CD4-positive, alpha-beta T cell treated with Interleukin-21 for 1 hour (primary cell): ENCODE measurements around the gene TAGLN3.
A peak's percentile ranks its signal among the peaks of the same experiment; 100 is the strongest.

Experiments
- DNase-seq: peaks from one replicate; pipeline ENCODE4 v3.0.0-alpha.2; 2020

Gene TAGLN3

DNA sequence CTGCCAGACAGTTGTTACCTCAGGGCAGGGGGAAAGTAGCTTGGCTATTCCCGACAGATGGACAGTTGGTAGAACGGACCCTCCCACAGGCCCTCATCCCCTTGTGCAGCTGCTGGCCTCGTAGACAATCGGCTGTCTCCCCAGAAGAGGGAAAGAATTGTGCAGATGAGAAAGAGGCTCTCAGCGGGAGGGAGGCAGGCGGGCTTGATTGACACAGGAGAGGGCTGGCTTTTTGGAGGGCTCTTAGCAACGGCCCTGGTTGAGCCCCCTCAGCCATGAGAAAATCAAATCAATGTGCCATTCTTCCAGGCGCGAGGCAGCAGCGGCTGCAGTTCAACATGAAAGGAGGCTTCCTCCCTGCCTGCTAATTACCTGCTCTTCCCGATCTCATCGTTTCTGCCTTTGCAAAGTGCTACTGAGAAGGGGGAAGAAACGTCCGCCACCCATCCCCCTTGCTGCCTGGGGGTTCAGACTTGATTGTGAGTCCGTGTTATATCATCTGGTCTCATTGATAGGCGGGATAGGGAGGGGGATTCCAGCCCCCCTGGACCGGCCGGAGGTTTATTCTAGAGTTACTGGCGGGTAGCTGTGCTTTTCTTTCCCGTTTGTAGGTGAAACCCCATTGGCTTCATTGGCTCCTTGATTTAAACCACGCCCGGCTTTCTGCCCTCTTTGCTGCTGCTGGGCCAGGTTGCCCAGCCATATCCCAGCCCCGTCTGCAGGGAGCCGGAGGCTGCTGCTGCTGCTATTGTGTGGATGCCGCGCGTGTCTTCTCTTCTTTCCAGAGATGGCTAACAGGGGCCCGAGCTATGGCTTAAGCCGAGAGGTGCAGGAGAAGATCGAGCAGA is at the start of gene TAGLN3:
TAGLN3 (plus strand) TSS at position 287 of the 848 bp plus-strand sequence; CDS start at position 788, 501 bp downstream.
- no peak for DNase-seq

DNA sequence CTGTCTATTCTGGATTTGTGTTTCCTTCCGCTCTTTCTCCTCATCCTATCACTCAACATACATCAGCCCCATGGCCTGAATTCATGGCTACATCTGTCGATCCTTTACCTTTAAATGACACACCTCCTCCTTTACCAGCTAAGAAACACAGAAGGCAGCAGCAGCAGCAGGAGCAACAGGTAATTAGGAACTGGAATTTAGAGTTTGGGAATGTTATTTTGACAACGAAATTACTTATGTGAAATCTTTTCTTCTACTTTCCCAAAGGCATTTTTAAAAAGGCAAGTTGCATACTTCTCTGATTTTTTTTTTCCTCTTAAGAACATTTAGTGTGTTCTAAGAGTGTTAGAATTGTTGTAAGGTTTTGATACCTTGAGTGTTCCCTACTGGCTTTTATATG is 49.0 kb upstream of the TAGLN3 start:
- DNase-seq = no peak

DNA sequence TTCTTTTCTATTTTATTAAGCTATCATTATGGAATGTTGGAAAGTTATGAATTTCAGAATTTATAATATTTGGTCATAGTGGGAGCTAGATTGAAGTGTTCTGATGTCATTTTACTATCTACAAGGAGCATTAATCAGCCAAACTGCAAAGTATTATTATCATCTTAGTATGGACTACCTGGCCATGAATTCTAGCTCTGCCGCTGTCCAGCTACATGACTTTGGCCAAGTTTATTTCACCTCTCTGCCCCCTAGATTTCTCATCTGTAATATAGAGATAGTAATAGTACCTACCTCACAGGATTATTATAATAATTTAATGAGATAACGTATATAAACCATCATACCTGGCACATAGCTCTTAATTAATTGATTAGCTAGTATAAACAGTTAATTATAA is 47.7 kb upstream of the TAGLN3 start:
- DNase-seq = no peak

DNA sequence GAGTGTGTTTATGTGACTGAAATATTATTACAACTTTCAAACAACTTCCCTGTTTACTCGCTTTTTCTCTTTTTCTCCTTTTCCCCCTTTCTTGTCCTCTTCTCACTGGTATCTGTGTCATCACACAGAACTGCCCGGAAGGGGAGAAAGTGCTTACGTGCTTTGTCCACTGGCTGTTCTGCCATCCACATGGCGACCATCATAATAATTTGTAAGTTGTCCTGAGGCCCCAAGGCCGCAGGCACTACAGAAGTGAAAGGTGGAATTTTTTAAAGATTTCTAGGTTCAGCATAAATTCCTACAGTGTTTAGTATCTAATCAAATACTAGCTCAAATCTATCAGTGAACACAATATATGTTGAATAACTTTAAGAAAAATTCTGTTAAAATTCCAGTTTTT is 46.6 kb upstream of the TAGLN3 start:
- no peak for DNase-seq

DNA sequence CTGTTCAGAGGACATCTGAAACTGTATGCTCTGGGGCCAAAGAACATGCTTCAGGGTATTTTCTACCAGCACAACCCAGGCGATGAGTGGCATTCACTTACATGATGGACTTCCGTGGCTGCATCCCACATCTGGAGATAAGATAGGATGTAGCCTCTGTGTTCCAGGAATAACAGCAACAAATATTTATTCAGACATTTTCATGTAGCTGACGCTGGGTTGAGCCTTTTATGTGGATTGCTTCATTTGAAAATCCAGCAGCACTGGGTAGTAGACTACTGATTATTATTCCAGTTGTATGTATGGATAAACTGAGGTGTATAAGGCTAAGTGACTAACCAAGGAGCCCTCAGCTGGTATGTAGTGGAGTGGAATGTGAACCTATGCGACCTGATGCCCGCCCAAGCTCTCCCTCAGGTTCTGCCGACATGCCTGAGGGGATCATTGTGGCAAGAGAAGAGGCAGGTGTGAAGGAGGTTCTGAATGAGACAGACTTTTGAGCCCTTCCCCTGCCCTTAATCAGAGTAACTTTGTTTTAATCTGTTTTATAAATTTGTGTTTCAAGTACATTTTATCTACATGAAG is 45.8 kb upstream of the TAGLN3 start:
- no peak for DNase-seq

DNA sequence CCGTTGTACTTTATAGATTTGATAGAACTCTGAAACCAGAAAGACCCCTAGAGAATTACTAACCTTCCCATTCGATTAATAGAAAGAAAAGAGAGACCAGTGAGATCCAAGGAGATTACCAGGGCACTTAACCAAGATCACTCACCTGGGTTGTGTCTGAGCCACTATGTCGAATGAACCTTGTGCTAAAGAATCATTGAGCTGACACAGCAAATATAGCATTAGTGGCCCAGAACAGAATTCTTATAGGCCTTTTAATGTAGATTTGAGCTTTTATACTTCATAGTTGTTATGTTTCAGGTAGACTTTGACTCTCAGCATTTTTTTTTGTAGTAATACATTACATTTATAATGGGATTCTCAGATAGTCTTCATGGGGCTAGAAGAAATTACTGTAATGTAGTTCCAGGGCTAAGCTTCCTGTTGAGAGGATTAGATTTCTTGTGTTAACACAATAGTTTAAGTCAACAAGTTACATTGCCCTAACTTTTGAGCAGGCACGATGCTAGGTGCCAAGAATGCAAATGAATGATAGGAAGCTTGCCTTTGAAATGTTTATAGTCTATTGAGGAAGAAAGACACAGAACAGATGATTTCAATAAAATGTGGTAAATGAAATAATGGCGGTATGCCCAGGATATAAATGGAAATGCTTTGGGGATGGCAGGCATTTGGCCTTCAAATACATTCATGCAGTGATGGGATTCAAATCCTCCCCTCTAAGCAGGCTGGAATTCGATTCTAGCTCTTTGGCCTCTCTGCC is 44.3 kb upstream of the TAGLN3 start:
- DNase-seq = no peak

DNA sequence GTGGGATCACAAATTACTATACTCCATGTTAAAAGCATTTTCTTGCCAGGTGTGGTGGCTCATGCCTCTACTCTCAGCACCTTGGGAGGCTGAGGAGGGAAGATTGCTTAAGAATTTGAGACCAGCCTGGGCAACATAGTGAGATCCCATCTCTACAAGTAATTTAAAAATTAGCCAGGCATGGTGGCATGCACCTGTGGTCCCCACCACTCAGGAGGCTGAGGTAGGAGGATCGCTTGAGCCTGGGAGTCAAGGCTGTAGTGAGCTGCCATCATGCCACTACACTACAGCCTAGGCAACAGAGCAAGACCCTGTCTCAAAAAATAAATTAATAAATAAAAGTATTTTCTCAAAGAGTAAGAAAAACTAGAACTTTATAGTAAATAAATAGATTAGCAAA is 42.8 kb upstream of the TAGLN3 start:
- DNase-seq = no peak

DNA sequence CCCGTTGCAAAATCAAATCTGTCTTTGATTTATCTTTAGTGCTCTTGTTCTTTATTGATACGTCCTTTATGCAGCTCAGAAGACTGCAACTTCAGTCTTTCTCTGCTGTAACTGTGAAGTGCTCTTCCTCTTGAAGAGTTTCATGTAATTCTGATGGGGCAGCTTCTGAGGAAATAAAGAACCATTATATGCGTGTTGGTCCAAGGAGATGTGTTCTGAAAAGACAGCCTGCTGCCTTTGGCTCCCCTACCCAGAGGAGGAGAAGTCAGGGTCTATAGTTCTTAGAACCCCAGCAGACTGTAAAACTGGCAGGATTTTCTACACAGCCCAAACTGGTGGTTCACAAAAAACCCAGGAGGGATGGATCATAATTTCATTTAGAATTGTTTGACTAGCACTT is 42.3 kb upstream of the TAGLN3 start:
- DNase-seq = no peak

DNA sequence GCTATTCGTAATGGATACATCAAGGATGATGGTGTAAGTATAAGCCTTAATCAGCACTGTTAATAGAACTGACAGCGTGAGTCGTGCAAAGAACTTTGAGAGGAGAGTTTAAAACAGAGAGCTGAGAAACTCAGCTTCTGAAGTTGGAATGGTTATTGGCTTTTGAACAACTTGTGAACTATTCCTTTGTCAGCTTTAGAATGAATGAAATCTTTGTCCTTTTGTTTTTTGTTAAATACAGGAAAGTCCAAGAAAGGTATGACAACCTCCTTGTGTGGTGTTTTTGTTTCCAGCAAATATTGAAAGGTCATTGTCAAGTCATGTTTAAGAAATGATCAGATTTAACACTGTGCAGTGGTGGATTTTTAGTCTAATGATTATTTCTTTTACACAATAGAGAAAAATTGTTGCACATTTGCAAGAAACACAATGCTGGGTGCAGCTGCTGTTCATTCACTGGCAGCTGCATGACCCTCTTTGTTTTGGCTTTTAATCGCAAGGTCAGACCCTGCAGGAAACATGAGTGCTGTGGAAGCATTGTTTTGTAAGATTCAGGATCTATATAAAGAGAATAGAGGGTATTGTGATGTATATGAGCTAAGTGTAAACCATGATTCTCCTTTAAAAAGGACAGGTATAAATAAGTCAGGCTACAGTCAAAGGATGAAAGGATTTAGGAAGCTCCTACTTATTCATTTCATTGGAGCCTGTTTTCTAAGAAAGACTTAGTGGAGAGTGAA is 41.6 kb upstream of the TAGLN3 start:
- DNase-seq = no peak

DNA sequence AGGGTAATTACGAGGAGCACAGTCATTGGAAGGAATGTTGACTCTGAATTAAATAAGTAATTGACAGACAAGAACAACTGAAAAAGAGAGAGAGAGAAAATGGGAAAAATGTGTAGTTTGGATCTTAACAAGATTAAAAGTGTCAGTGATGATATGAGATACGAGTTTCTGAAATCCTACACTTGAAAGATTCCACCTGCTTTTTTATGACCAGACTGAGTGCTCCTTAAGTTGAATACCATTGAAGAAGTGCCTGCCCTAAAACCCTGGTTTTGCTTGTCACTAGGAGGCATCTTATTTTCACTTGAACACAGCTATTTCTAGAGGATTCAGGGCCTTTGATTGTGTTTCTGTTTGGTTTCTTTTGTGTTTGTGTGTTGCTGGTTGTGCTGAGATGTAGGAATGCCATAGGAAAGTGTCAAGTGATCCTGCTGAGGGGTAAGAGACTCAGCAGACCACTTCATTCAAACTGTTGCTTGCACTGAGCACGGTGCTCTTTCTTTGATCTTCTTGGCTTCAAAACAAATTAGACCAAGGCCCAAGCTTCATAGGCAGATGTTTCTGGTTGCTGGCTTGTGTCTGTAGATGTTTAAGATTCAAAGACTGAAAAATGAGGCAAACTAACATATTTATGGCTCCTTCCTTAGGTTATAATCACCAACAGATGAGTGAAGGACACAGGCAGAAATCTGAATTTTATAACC is 37.1 kb upstream of the TAGLN3 start:
- no peak for DNase-seq

DNA sequence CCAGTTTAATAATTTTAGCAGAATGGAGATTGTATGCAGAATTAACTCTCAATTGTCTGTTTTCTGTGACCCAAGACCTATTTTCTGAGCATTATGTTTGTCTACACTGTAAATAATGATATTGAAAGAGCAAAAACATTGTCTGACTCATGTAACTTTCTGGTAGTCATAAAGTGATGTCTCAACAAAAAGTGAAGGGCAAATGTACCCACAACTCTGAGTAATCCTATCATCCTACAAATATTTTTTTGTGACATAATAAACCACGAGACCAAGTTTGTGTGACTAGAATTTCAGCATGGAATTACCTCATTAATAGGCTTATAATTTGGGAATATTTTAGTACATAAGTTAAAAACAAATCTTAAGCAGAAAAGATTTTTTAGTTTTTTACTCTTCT is 35.3 kb upstream of the TAGLN3 start:
- no peak for DNase-seq

DNA sequence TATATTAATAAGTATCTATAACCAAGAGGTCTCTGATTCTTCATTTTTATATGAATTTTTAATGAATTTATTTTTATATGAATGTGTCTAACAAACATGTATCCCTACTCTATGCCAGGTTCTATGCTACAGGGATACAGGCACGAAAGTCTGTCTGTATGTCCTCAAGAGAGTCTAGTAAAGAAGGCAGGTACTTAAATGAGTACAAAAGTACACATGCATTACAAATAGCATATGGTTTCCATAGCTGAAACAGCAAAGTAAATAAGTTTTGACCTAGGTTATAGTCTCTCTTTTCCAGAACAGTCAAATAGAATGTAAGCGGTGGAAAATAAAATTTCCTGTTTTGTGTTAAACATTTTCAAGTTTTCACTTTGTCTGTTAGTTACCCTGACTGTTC is 33.2 kb upstream of the TAGLN3 start:
- DNase-seq = no peak

DNA sequence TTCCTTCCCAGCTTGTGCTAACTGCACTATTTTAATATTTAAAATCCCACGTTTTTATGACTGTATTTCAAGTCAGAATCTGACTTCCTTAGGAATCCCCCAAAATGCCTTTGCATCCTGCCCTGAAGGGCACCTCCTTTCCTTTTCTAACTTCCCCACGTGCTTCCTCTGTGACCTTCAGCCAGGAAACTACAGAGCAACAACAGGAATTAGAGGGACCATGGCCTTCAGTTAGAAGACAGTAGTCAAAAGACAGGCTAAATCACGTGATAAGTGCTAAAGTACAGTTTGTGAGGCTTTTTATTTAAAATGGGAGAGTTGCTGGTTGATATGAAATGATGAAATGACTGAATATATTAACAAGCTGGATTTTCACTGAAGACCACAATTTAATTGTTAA is 31.7 kb upstream of the TAGLN3 start:
- DNase-seq = no peak

DNA sequence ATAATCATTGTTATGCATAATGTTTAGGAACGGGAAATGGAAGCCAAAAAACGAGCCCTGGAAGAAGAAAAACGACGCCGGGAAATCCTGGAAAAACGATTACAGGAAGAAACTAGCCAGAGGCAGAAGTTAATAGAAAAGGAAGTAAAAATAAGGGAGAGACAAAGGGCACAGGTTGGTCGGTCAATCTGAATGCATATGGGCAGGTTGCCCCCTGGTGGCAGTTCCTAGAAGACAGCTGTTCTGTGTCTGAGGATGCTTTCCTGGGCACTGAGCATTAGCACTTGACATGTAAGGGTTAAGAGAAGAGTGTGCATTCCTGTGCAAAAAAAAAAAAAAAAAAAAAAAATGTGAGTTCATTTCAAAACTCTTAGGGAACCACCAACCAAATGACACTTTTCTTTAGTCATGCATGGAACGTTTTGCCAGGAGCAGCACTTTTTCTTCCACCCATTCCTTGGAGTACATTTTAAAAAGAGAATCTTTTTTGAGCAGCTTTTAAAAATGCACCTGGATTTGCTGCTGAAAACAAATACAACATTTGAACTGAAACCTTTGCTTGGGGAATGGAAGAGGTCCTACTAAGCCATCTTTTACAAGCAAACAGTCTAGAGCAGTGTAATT is 31.0 kb upstream of the TAGLN3 start:
- peak; percentile 80 for DNase-seq

DNA sequence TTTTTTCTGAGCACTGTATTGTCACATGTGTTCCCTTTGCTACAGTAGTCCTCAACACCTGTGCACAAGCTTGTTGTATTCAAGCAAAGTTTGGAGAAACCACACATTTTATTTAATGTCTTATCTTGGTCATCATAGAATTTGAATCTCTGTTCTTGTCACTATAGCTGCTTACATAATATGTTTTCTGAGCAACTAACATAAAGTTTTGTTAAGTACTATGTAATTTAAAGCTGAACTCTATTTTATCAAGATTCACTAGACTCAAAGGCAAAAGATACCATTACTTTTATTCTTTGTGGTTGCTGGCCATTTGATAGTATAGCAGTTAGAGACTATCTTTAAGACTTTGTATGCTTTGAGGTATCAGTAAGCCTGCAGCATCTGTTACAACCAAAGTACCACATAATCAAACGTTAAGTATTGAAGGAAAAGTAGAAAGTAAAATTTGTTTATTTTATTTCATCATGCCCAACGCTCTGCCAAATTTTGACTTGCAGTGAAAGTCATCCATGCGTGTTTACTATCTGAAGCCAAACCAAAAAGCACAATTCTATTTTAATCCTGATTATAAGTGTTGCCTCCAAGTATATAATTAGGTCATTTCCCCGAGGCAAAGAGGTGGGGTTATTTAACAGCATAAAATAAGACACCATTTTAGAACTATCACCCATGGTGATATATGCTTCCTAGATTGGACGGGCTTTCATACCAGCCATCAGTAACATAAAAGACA is 30.2 kb upstream of the TAGLN3 start:
- DNase-seq = no peak

DNA sequence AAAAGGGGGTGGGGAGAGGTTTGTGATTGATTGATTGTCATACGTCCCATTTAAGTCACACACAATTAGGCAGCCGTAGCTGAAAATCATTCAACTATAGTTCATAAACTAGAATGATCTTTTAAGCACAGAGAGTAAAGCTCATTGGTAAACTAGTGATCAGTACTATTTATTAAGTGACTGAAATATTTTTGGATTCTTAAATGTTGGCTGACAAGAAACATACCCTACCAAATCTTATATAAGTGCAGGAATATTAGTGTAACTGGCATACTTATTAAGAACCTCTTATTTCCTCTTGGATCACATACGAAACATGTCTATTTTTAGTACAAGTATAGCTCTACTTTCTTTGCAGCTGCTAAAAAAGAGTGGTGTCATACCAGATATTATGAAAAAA is 28.3 kb upstream of the TAGLN3 start:
- DNase-seq = no peak

DNA sequence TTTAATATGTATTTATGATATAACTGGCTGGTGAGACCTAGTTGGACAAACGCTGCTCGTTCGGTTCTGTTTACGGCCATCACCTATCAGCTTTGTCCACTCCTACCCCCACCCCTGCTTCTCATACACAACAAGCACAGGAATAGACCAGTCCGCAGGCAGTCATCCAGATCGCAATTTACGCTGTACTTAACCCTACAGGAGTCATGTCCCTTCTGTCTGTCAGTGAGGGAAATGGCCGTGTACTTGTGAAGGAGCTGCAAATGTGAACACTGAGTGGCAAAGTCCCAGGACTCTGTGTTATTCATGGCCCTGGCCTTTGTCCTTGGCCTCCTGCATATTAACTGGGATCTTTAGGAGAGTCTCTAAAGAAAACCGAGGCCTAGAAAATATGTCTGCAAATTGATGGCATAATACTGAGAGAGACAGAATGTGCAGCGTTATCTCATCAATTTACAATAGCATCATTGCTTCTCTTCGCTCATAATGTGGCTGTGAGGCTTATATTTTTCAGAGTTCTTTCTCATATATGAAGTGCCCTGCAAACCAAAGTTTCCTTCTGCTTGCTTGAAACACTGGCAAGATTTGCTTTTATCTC is 27.1 kb upstream of the TAGLN3 start:
- no peak for DNase-seq

DNA sequence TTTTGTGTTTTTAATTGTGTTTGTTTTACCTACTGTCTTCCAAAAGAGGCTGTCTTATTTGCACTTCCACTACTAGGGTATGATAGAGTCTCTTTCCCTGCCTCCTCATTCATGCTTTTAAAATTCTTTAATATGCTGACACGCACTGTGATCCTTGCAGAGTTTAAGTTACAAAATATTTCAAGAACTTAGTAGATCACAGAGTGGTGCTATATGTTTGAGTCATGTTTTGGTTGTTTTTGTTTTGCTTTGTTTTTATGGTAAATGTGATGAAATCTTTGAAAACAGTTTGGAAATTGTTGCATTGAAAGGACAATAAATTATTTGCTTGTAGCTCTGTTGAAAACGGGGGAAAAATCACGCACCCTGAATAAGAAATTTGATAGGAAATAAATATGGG is 25.8 kb upstream of the TAGLN3 start:
- no peak for DNase-seq

DNA sequence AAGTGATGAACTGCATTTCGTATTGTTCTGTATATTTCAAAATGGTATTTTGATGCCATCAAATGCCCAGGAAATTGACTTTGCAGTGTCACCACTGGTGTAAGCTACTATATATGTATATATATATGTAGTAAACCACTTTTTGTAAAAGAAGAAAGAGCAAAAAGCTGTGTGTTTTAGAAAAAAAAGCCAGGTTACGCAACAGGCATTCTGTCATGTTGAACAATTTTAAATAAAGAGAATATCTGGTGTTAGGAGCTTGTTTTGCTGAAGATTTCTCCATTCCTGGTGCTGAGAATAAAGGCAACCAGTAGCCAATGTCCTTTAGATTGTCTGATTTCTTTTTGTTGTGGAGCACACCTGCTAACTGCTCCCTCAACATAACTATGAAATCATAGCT is 23.6 kb upstream of the TAGLN3 start:
- DNase-seq = no peak

DNA sequence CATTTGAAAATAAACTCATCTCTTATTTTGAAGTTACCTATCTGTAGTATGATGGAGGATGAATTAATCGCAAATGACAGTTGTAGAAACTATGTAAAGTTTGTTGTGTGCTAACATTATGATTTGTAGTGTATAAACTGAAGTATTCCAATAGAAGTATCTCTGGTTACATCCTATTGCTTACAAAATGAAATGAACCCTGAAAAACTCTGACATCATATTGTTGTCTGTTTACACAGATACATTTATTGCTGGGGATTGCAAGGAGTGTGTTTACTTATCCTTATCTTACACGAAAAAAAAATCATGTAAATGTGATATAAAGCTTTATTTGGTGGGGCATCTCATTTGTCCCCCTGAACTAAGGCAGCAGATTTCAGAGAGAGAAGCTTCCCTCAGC is 22.5 kb upstream of the TAGLN3 start:
- no peak for DNase-seq
